Measurements from ENCODE around the gene TACO1. TPM values are rescaled to one million over a fixed set of nuclear protein-coding genes. Genes with fewer than 3 reads are reported as not detected.
A peak's percentile ranks its signal among the peaks of the same experiment; 100 is the strongest.

The TACO1 gene
- total RNA-seq, 2 donors from 2014 or later, result 12.8 to 17.4 TPM

- no peaks in the 10 kb centered on the region for H3K27me3 ChIP-seq (replicated peaks; ENCODE audit: insufficient read depth)
- no peak overlapping the region for H3K4me3 ChIP-seq
- H3K27ac ChIP-seq, result no peak overlapping the region
- DNase-seq (ENCODE audit: low spot score), result no peak
- intact Hi-C loops (cut with DNase I), result no loop called here
- 58% methylated on average over 11 of the region's 11 CpGs for WGBS
- no peaks in the 10 kb centered on the region for H3K9me3 ChIP-seq
- peaks cover 0 to 8% of the 10 kb centered on the region in 2 donors for H3K36me3 ChIP-seq
- no peaks in the 10 kb centered on the region for H3K4me1 ChIP-seq (replicated peaks)
- TF ChIP-seq POLR2AphosphoS5 (IDR thresholded peaks at IDR 0.05) (no peak), CTCF (IDR thresholded peaks at IDR 0.05) (no peak), POLR2A (IDR thresholded peaks at IDR 0.05) (no peak)
Measured at GRCh38 chr17:63579633-63580032, 21.1 kb upstream of the TACO1 start.

GRCh38 chr17:63587770-63588169 lies 12.9 kb upstream of the TACO1 start:
- Histone ChIP-seq H3K27me3 (replicated peaks; ENCODE audit: insufficient read depth) (no peaks in the 10 kb centered on the region), H3K4me1 (replicated peaks) (peaks cover under 1% of the 10 kb centered on the region), H3K27ac (no peak overlapping the region), H3K4me3 (no peak overlapping the region), H3K36me3 (peaks cover 5 to 8% of the 10 kb centered on the region in 2 donors), H3K9me3 (no peaks in the 10 kb centered on the region)
- 91% methylated on average over 5 of the region's 5 CpGs for WGBS
- DNase-seq (ENCODE audit: low spot score), result no peak
- intact Hi-C loops (cut with DNase I), result no loop called here
- TF ChIP-seq POLR2A (IDR thresholded peaks at IDR 0.05) (no peak), POLR2AphosphoS5 (IDR thresholded peaks at IDR 0.05) (no peak), CTCF (IDR thresholded peaks at IDR 0.05) (no peak)

- DNase-seq (ENCODE audit: low spot score), result no peak
- no peak for TF ChIP-seq POLR2AphosphoS5 (IDR thresholded peaks at IDR 0.05)
- no peak for TF ChIP-seq CTCF (IDR thresholded peaks at IDR 0.05)
- no peak for TF ChIP-seq POLR2A (IDR thresholded peaks at IDR 0.05)
- WGBS, result 92% methylated on average over 11 of the region's 11 CpGs
- H3K27ac ChIP-seq, result no peak overlapping the region
- peaks cover 3% of the 10 kb centered on the region for H3K4me1 ChIP-seq (replicated peaks)
- no peaks in the 10 kb centered on the region for H3K9me3 ChIP-seq
- H3K4me3 ChIP-seq, result no peak overlapping the region
- intact Hi-C loops (cut with DNase I), result no loop called here
- H3K36me3 ChIP-seq, result peaks cover 1 to 5% of the 10 kb centered on the region in 2 donors
- no peaks in the 10 kb centered on the region for H3K27me3 ChIP-seq (replicated peaks; ENCODE audit: insufficient read depth)
Measured at GRCh38 chr17:63588797-63589196, 11.9 kb upstream of the TACO1 start.

GRCh38 chr17:63589646-63590045 lies 11.0 kb upstream of the TACO1 start:
- Histone ChIP-seq H3K36me3 (peaks cover 0 to 5% of the 10 kb centered on the region in 2 donors), H3K4me3 (no peak overlapping the region), H3K27me3 (replicated peaks; ENCODE audit: insufficient read depth) (no peaks in the 10 kb centered on the region), H3K4me1 (replicated peaks) (peaks cover 3% of the 10 kb centered on the region), H3K9me3 (no peaks in the 10 kb centered on the region), H3K27ac (no peak overlapping the region)
- no peak for TF ChIP-seq POLR2AphosphoS5 (IDR thresholded peaks at IDR 0.05)
- no peak for TF ChIP-seq POLR2A (IDR thresholded peaks at IDR 0.05)
- TF ChIP-seq CTCF (IDR thresholded peaks at IDR 0.05), result no peak
- intact Hi-C loops (cut with DNase I), result no loop called here
- DNase-seq (ENCODE audit: low spot score), result no peak
- 88% methylated on average over 1 of the region's 1 CpG for WGBS

GRCh38 chr17:63592797-63593196 lies 7.9 kb upstream of the TACO1 start:
- no peak for DNase-seq (ENCODE audit: low spot score)
- peaks cover 3% of the 10 kb centered on the region for H3K4me1 ChIP-seq (replicated peaks)
- peaks cover 0 to 3% of the 10 kb centered on the region in 2 donors for H3K36me3 ChIP-seq
- no peak for TF ChIP-seq POLR2A (IDR thresholded peaks at IDR 0.05)
- no peak for TF ChIP-seq POLR2AphosphoS5 (IDR thresholded peaks at IDR 0.05)
- TF ChIP-seq CTCF (IDR thresholded peaks at IDR 0.05), result no peak
- H3K27me3 ChIP-seq (replicated peaks; ENCODE audit: insufficient read depth), result no peaks in the 10 kb centered on the region
- no peaks in the 10 kb centered on the region for H3K9me3 ChIP-seq
- no peak overlapping the region for H3K4me3 ChIP-seq
- 66% methylated on average over 3 of the region's 3 CpGs for WGBS
- intact Hi-C loops (cut with DNase I), result no loop called here
- peak overlapping the region in 1 of 2 donors; percentile 8 for H3K27ac ChIP-seq
